Activated CD4-positive, alpha-beta memory T cell treated with anti-CD3 and anti-CD28 coated beads, Interleukin-2, amount 10 ng/mL, durations not matched to agents 7 days and 5 days (primary cell): ENCODE measurements around the gene TMEM106C. TPM values are rescaled to one million over a fixed set of nuclear protein-coding genes. Genes with fewer than 3 reads are reported as not detected.
A peak's percentile ranks its signal among the peaks of the same experiment; 100 is the strongest.

ENCODE experiments used
- CTCF ChIA-PET: fragments of 350-600 bp; sonication (Branson Sonifier 250); formaldehyde crosslinking; loops from one replicate; lab custom pipeline; 2021; ENCODE audit warnings: antibody characterized with exemption, inconsistent platforms; lab: Charles Lee
- POLR2A ChIA-PET: fragments of 350-600 bp; sonication (Branson Sonifier 250); formaldehyde crosslinking; loops from one replicate; lab custom pipeline; 2021; ENCODE audit warnings: antibody characterized with exemption; lab: Charles Lee
- DNase-seq: peaks from one replicate; pipeline ENCODE4 v3.0.0-alpha.2; 2020
- H3K27ac Mint-ChIP-seq: one replicate; pipeline ENCODE4 v1.8.0; 2021; ENCODE audit warnings: mild to moderate bottlenecking, mixed read lengths
- H3K27me3 Mint-ChIP-seq: one replicate; pipeline ENCODE4 v1.8.0; 2021; ENCODE audit warnings: mixed read lengths
- H3K36me3 Mint-ChIP-seq: one replicate; pipeline ENCODE4 v1.8.0; 2021; ENCODE audit warnings: low read depth, mixed read lengths
- H3K4me1 Mint-ChIP-seq: one replicate; pipeline ENCODE4 v1.8.0; 2021; ENCODE audit warnings: mixed read lengths
- H3K4me3 Mint-ChIP-seq: one replicate; pipeline ENCODE4 v1.8.0; 2021; ENCODE audit warnings: mild to moderate bottlenecking, mixed read lengths
- H3K9me3 Mint-ChIP-seq: one replicate; pipeline ENCODE4 v1.8.0; 2021; ENCODE audit warnings: mixed read lengths
- total RNA-seq, 2 experiments: library from RNA; stranded (reverse); gene quantifications; one replicate each; pipeline ENCODE4 v1.2.3, GENCODE V29; 2021

TMEM106C gene
- total RNA-seq, 2 experiments from 2014 or later: 139 to 141 TPM

DNA sequence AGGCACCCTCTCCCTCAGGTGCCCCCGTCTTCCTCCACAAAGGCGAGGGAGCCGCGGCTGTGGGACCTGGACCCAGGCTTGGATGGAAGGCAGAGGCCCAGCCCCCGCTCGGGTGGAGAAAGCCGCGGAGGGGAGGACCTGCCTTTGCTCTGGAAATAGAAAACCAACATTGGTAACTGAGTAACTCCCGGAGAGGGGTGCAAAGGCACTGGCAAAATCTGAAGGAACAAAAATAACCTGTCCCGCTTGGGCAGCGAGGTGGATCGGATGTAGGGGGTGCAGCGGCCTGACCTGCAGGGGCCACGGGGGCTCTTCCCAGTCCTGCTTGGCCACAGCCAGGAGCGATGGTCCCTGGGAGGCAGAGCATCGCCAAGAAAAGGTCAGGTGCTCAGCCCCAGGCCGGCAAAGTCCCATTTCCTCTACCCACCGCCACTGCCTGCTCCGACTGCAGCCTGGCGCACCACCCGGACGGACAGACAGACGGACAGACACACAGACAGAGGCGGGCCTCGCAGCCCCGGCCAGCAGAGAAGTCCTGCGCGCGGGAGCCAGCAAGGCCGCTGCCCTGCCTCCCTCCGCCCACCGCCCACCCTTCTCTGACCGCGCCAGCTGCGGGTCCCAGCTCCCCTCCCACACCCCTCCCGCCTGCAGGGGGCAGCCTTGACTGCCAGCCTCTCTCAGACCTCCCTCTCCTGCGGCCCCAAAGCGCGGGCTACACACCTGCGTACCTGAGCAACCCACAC lies 21.4 kb upstream of the TMEM106C start:
- H3K36me3 Mint-ChIP-seq: no peaks in the 10 kb centered on the region
- no peak overlapping the region for H3K4me3 Mint-ChIP-seq
- DNase-seq: peak; percentile 42
- ChIA-PET CTCF (interaction anchor here (0.6 kb wide), 3 partner anchors 10 to 224 kb away, joined by 3 read pairs; no protein-coding TSS in a partner anchor), POLR2A (no interaction called here)
- no peaks in the 10 kb centered on the region for H3K9me3 Mint-ChIP-seq
- peaks cover 5% of the 10 kb centered on the region for H3K4me1 Mint-ChIP-seq
- peaks cover 32% of the 10 kb centered on the region for H3K27me3 Mint-ChIP-seq
- no peak overlapping the region for H3K27ac Mint-ChIP-seq

DNA sequence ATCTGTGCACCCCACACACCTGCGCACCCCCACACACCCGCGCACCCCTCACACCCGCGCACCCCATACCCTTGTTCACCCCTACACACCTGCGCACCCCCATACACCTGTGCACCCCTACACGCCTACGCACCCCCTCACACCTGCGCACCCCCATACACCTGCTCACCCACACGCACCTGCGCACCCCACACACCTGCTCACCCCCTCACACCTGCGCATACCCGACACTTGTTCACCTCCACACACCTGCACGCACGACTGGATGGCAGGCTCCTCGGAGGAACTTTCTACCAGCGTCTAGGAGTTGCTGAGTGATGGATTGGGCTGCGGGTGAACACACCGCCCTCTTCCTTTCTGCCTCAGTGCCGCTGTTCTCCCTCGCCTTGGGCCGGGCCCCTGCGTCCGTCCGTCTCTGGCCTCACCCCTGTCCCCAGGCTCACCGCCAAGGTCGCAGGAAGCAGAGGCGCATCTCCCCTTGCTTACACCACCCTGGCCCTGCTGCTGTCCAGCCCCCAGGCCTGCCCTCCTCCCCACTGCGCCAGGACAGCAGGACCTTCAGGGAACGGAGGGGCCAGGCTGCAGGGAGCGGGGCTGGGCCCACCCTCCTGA lies 20.7 kb upstream of the TMEM106C start:
- CTCF ChIA-PET: no interaction called here
- H3K27ac Mint-ChIP-seq: no peak overlapping the region
- POLR2A ChIA-PET: no interaction called here
- H3K27me3 Mint-ChIP-seq: peaks cover 27% of the 10 kb centered on the region
- peaks cover 5% of the 10 kb centered on the region for H3K4me1 Mint-ChIP-seq
- H3K9me3 Mint-ChIP-seq: no peaks in the 10 kb centered on the region
- no peak overlapping the region for H3K4me3 Mint-ChIP-seq
- H3K36me3 Mint-ChIP-seq: no peaks in the 10 kb centered on the region
- no peak for DNase-seq

DNA sequence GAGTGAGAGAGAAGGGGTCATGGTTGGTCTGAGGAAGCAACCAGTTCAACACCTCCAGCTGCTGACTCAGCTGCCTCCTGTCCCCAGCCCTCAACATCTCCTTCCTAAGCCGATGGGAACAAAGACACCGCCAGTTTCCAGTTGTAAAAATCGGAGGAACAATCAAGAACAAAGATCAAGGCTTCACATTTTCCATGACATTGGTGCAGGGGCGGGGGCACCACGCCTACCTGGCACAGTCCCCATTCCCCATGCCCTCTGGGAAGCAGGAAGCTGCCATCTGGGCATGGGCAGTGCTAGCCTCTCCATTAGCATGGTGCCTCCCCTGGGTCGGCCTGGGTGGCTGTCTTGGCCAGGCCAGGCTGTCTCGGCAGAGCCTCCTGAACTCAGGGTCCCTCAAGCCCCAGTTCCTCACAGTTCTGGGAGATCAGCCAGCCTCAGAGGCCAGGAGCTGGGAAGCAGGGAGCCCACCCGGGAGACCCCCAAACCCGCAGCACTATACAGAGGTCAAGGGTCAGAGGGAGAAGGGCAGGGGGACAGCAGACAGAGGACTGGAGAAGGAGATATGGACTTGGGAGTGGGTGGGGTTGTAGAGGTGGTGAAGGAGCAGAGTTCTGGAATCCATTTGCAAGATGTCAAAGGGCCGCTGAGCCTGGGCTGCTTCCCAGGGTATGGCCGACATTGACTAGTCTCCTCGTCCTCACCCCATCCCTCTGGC lies 19.6 kb upstream of the TMEM106C start:
- DNase-seq: no peak
- Mint-ChIP-seq H3K27me3 (peaks cover 27% of the 10 kb centered on the region), H3K9me3 (no peaks in the 10 kb centered on the region), H3K4me3 (no peak overlapping the region), H3K27ac (no peak overlapping the region), H3K4me1 (peaks cover 5% of the 10 kb centered on the region), H3K36me3 (no peaks in the 10 kb centered on the region)
- POLR2A ChIA-PET: no interaction called here
- CTCF ChIA-PET: interaction anchor here (0.7 kb wide), 1 partner anchor 175 kb away, joined by 3 read pairs; the partner anchor contains the start of gene PFKM

DNA sequence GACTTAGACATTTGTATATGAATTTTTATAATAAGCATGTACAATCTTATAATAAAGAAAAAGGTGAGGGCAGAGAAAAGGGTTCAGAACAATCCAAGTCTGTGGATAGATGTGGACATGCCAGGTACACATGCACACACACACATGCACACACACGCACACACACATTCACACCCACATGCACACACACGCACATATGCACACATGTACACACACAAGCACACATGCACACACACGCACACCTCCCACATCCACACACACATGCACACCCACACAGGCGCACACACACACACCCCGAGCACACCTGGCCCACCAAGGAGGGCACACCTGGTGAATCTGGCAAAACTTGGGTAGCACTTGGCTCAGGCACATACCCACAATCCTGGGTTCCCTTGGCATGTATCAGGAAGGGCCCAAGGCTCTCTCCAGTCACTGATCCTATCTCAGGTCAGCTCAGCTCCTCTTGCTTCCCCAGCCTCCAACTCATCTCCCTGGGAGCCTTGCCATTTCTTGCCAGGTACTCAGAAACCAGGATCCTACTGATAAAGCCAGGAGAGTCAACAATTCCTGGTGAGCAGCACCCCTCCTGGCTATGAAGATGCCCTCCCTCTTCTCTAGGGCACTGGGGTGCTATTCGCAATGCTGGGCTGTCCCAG lies 18.6 kb upstream of the TMEM106C start:
- ChIA-PET CTCF (no interaction called here), POLR2A (no interaction called here)
- H3K9me3 Mint-ChIP-seq: no peaks in the 10 kb centered on the region

DNA sequence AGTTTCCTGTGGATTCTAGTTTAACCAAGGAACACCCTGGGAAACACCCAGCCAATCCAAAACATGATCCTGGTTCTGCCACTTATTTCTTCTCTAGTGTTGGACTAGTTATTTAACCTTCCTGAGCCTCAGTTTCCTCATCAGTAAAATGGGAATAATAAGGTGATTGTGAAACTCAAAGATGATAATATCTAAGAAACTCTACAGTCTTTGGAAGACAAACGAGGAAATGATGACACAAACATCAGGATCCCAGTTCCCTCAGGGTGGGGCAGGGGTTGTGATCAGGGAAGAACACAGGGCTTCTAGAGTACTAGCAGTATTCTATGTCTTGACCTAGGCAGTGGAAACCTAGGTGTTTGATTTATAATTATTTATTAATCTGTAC lies 18.1 kb upstream of the TMEM106C start:
- H3K36me3 Mint-ChIP-seq: no peaks in the 10 kb centered on the region
- POLR2A ChIA-PET: no interaction called here
- no peaks in the 10 kb centered on the region for H3K9me3 Mint-ChIP-seq
- no peak overlapping the region for H3K4me3 Mint-ChIP-seq
- peaks cover 9% of the 10 kb centered on the region for H3K4me1 Mint-ChIP-seq
- no peak for DNase-seq
- no peak overlapping the region for H3K27ac Mint-ChIP-seq
- CTCF ChIA-PET: no interaction called here
- peaks cover 24% of the 10 kb centered on the region for H3K27me3 Mint-ChIP-seq

More for the DNA sequence above, 18.6 kb upstream of the TMEM106C start:
- peaks cover 27% of the 10 kb centered on the region for H3K27me3 Mint-ChIP-seq
- no peak overlapping the region for H3K27ac Mint-ChIP-seq
- DNase-seq: no peak
- H3K4me3 Mint-ChIP-seq: no peak overlapping the region
- peaks cover 9% of the 10 kb centered on the region for H3K4me1 Mint-ChIP-seq
- H3K36me3 Mint-ChIP-seq: no peaks in the 10 kb centered on the region

DNA sequence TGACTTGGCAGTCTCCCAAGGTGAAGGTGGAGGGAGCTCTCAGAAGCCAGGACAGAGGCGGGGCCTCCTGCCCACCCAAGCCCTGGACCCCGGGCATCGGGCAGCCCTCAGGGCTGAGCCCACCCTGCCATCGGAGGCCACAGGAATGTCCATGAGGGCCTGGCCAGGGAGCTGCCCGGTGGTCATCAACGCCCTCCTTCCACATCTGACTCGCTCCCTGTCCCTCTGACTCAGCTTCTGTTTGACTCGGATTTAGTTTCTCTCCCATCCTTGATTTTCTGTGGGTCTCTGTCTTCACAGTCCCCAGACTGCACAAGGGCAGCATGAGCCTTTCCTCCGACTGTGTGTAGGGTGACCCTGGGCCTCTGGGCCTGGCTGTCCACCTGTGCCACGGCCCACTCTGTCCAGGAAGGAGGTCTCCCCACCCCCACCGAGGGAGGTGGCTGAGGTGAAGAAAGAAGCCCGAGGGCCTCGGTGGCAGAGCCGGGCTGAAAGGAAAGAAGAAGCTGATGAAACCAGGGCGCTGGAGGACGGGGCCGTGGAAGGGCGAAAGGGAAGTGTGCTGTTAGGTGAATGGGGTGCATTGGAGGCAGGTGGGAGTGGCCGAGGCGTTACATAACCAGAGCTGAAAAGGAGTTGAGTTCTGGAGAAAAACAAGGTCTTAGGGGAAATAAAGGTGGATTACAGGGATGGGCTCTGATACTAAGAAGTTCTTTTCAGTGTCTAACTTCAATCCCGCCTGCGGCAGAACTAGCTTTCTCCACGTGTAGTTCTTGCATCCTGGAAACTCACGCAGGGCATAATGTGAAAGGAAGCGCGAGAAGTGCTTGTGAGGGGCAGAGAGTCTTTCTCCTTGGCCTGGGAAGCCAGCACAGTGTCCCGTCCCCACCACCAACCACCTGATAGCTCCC lies 16.7 kb upstream of the TMEM106C start:
- Mint-ChIP-seq H3K9me3 (no peaks in the 10 kb centered on the region), H3K27me3 (peaks cover 17% of the 10 kb centered on the region), H3K4me3 (no peak overlapping the region), H3K36me3 (no peaks in the 10 kb centered on the region), H3K27ac (no peak overlapping the region), H3K4me1 (peaks cover 4% of the 10 kb centered on the region)
- DNase-seq: no peak
- ChIA-PET POLR2A (interaction anchor here (0.8 kb wide), 1 partner anchor 114 kb away, joined by 3 read pairs; no protein-coding TSS in a partner anchor), CTCF (interaction anchor here (0.9 to 1.6 kb wide), 3 partner anchors 33 to 42 kb away, joined by 3 to 4 read pairs (median 3); partner anchors contain the start of gene VDR)

DNA sequence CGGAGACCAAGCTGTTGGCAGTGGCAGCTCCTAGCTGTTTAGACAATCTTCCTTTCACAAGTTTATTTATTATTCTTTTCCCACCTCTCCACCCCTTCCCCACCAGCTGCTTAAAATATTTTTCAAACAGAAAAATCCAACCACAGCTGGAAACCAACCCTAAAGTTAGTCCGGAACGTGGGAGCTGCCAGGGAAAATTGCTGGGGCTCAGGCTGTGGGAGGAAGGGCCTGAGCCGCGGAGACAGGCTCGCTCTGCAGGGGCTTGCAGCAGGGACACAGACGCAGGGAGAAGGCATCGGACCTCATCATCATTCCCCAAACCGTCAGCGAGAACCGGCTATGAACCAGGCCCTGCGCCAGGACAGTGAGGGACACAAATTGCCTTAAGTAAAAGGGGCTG lies 16.1 kb upstream of the TMEM106C start:
- POLR2A ChIA-PET: interaction anchor here (0.8 kb wide), 1 partner anchor 114 kb away, joined by 3 read pairs; no protein-coding TSS in a partner anchor

DNA sequence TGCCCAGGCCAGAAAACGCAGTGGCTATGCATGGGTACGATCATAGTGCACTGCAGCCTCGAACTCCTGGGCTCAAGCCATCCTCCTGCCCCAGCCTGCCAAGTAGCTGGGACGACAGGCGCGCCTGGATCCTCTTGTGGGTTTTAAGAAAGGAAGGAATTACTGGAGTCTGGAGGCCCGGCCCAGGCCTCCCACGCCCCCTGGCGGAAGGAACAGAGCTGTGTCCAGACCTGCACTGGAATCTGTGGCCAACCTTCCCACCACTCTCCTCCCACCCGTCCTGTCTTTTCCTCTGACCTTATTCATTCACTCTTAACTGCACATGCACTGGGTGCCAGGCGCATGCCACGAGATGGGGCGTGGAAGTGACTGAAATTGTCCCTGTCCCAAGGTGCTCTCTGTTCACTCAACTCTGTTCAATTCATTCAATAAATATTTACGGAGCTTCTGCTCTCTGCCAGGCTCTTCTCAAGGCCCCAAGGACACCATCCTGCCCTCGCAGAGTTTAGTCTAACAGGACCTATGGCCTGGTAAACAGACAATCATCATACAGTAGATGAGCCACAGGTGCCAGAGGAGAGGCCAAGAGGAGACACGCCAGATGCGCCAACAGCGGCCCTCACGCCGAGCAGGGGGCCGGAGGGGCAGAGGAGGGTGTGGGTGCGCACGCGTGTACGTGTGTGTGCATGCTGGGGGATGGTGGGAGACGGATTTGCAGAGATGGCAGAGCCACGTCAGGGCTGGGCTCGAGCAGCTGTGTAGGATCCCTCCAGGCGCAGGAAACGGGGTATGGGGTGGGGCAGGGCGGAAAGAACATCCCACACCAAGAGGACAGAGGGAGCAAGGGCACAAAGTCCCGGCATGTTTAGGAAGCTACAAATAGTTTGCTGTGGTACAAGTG lies 13.7 kb upstream of the TMEM106C start:
- ChIA-PET CTCF (interaction anchor here (0.6 to 2.2 kb wide), 28 partner anchors 9 to 249 kb away, joined by 3 to 14 read pairs (median 4); partner anchors contain the start of genes TMEM106C and VDR), POLR2A (interaction anchor here (1.5 kb wide), 1 partner anchor 79 kb away, joined by 4 read pairs; no protein-coding TSS in a partner anchor)

More for the DNA sequence above, 16.1 kb upstream of the TMEM106C start:
- Mint-ChIP-seq H3K9me3 (no peaks in the 10 kb centered on the region), H3K4me3 (no peak overlapping the region), H3K27ac (no peak overlapping the region), H3K27me3 (peaks cover 20% of the 10 kb centered on the region), H3K4me1 (peaks cover 4% of the 10 kb centered on the region), H3K36me3 (no peaks in the 10 kb centered on the region)
- no peak for DNase-seq
- CTCF ChIA-PET: interaction anchor here (1.2 to 1.6 kb wide), 2 partner anchors 33 to 43 kb away, joined by 3 to 4 read pairs; partner anchors contain the start of gene VDR

DNA sequence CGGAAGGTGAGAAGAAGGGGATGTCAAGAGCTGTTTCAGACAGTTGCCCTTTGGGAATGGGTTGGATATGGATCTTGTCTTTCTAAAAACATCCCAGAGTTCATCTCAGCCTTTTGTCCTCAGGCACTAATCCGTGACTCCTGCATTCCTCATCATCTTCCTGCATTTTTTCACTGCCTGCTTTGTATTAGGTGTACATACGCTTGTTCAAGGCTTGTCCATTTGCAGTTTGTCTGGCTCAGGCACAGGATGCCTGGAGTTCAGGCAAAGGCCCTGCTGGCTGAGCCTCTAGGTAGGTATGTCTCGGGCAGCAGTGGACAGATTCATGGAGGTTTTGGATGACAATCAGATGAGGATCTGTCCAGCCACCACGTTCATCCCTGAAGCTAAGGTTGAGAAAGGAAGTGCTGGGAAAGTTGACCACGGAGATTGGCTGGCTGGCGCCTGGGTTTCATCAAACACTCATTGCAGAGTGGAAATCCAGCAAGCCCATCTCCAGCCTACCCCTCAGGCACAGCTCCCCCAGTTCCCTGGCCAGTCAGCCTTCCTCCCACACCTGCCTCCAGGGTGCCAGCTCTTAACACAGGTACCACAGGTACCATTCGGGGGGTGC lies 12.4 kb upstream of the TMEM106C start:
- DNase-seq: no peak
- H3K27ac Mint-ChIP-seq: no peak overlapping the region
- ChIA-PET CTCF (interaction anchor here (0.6 to 2.1 kb wide), 8 partner anchors 10 to 684 kb away, joined by 4 to 11 read pairs (median 4); partner anchors contain the start of genes TMEM106C and VDR), POLR2A (no interaction called here)
- no peak overlapping the region for H3K4me3 Mint-ChIP-seq
- peaks cover 12% of the 10 kb centered on the region for H3K4me1 Mint-ChIP-seq
- no peaks in the 10 kb centered on the region for H3K9me3 Mint-ChIP-seq
- H3K36me3 Mint-ChIP-seq: no peaks in the 10 kb centered on the region
- peaks cover 21% of the 10 kb centered on the region for H3K27me3 Mint-ChIP-seq

More for the DNA sequence above, 13.7 kb upstream of the TMEM106C start:
- no peaks in the 10 kb centered on the region for H3K36me3 Mint-ChIP-seq
- H3K27me3 Mint-ChIP-seq: peaks cover 16% of the 10 kb centered on the region
- peak; percentile 62 for DNase-seq
- H3K9me3 Mint-ChIP-seq: no peaks in the 10 kb centered on the region
- no peak overlapping the region for H3K4me3 Mint-ChIP-seq
- no peak overlapping the region for H3K27ac Mint-ChIP-seq
- H3K4me1 Mint-ChIP-seq: peaks cover 12% of the 10 kb centered on the region

DNA sequence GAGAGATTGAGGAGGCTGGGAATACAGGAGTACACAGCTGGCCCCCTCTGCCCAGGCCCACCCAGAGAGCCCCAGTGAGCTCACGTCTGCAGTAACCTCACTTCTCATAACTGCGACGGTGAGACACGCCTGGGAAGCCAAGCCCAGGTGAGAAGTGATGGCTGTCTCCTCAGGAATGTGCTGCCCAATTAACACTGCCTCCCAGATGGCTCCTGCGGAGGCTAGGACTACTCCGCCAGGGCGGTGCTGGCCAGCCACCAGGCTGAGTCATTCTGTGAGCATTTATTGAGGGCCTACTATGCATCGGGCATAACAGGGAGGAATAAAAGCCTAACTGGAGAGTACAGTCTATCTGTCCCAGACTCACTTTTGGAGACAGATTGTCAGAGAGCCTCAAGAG lies 9.3 kb upstream of the TMEM106C start:
- H3K27ac Mint-ChIP-seq: no peak overlapping the region
- POLR2A ChIA-PET: interaction anchor here (1.0 kb wide), 1 partner anchor 40 kb away, joined by 3 read pairs; no protein-coding TSS in a partner anchor
- H3K27me3 Mint-ChIP-seq: peaks cover 28% of the 10 kb centered on the region
- CTCF ChIA-PET: interaction anchor here (3.0 kb wide), 1 partner anchor 9 kb away, joined by 14 read pairs; the partner anchor contains the start of gene TMEM106C
- H3K9me3 Mint-ChIP-seq: peaks cover 11% of the 10 kb centered on the region
- peaks cover 3% of the 10 kb centered on the region for H3K36me3 Mint-ChIP-seq
- peaks cover 12% of the 10 kb centered on the region for H3K4me1 Mint-ChIP-seq
- H3K4me3 Mint-ChIP-seq: no peak overlapping the region
- no peak for DNase-seq
